DMS 273 treated with DMSO at 0.1 percent for 48 hours (cell line): ENCODE data around the gene PSMA1.
"Not testable (repeated sequence)": the region's sequence is repeated elsewhere in the genome, so short reads cannot be mapped to it uniquely, and the experiment has no call there.

ENCODE experiments used
- DNase-seq: peaks from one replicate; lab custom pipeline; 2025; lab: John Stamatoyannopoulos, UW

The PSMA1 gene

GRCh38 chr11:14519917-14520746 lies at the start of gene PSMA1:
Gene PSMA1, minus strand, starts transcription at chr11:14520386. Its CDS starts 87 bp downstream, at chr11:14520299.
- DNase-seq: peak; percentile 82

GRCh38 chr11:14569516-14569915 lies 49.3 kb upstream of the PSMA1 start:
- not testable (repeated sequence) for DNase-seq

DNA sequence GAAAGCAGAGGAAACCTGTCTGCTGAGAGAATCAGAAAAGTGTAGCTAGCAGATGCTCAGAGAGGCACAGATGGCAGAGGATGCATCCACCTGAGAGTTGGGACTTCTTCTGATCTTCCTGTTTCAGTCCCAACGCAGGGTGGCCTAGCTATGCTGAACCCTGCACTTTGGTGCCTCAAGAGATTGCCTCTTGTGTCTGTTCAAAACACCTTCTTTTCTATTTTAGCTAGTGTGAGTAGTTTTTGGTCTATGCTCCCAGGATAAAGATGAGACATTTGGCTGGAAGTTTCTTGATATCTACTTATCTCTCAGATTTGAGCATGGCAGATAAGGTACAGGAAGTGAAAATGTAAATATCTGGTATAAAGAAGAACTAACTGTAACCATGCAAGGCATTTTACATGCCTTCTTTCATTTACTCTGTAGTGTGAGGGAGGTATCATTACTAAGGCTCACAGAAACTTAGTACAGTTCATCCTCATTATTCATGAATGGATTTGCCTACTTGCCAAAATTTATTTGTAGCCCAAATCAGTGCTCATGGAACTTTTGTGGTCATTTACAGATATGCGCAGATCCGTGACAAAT lies 47.0 kb upstream of the PSMA1 start:
- no peak for DNase-seq

DNA sequence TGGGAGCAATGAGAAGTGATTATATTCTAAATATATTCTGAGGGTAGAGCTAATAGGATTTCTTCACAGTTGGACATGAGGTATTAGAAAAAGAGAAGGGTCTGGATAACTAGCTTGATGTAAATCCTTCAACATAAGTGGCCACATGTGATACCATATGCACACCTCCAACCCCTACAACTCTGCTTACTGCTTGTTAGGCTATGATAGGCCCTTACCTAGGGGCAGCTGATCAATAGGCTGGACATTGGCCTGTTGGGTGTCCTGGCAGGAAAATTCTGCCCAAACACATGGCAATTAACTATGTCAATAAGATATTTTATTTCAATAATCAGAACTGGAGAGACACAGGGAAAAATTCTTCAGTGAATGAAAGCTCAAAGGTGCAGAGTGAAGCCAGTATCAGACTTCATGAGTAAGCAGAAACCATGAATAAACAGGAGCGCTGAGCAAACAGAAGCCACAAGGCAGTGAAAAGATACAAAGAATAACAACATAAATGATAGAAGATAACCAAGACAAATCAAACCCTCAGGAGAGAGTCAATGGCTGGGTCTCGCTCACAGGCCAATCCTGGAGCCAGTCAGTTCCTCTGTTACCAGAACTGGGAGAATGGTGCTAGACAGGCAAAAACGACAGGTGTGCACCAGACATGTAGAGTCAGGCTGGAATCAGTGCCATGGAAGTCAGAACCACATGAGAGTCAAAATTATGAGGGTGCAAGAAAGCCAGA lies 46.3 kb upstream of the PSMA1 start:
- DNase-seq: no peak

DNA sequence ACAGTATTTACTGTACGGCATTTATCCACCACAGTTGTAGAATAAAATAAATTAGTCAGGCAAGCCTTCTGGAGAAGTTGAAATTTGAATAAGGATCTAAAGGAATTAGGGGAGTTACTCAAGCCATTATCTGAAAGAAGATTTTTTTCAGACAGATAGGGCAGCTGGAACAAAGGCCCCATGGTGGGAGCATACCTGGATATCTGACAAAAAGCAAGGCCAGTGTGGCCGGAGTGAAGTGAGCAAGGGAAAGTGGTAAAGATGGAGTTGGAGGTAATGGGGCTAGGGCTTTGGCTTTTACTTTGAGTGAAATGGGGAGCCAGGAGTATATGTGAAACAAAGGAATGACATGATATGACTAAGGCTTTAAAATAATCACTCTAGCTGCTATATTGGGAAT lies 45.7 kb upstream of the PSMA1 start:
- DNase-seq: no peak

DNA sequence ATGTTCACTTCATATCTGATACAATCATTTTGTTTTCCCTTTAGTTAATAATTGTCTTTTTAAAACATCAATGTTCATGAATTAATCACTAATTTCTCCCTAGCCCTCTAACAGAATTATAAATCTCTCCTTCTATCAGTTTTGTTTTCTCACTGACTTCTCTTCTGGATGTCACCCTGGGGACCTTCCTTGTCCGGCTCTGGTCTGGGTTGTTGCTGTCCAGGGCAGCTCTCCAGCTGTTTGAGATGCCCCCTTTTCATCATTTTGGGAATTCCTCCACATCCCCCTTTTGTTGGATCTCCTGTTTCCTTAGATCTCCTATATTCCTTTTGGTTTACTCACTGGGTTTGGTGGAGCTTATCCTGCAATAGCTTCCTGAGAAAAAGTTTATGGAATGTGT lies 35.6 kb upstream of the PSMA1 start:
- DNase-seq: no peak

DNA sequence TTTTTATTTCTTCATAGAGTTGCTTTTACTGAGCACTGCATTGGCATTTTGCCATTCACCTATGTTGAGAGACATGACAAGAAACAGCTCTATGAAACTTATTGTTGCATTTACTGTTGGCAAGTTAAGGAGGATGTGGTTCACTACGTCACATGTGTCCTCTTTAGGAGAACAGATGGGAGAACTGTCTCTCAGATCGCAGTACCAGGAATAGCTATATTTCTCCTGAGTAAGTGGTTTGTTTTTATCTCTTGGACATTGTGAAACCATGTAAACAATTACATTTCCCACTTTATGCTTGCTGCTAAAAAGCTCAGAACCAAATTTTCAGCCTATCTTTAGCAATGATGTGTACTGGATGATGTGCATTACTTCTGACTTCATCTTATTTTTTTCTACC lies 34.8 kb upstream of the PSMA1 start:
- DNase-seq: no peak

DNA sequence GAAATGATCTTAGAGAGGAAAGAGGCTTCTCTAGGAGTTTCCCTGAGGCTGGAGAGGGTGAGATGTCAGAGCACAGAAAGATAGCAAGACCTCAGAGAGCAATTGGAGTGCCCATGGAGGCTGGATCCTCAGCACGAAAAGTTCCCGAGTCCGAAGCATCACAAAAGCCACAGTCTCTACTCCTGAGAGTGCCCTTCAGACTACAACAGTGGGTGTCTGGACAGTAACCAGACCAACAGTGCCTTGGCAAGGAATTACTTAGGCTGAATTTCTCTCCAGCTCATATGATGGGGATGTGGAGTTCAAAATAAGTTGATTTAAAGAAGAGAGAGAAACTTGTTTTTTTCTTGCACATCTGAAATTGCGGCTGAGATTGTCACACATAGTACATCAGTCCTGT lies 31.9 kb upstream of the PSMA1 start:
- no peak for DNase-seq

DNA sequence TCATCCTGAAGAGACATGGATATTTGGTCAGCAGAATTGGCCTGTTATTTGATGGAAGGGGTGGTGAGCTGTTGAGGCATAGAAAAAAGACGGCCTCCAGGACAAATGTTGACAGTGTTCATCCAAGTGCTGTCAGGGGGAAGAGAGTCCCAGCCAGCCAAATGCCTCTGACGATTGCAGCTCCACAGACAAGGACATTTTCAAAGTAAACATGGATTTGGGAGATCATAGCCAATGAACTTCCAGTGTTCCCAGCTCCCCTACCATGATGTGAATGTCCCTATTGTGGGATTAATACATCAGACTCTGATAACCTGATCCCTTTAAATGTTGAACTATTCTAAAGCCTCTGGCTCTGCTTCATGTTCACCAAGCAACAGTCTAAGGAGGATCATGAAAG lies 31.2 kb upstream of the PSMA1 start:
- no peak for DNase-seq

- DNase-seq: no peak
Measured at GRCh38 chr11:14549891-14550290, 29.7 kb upstream of the PSMA1 start.

DNA sequence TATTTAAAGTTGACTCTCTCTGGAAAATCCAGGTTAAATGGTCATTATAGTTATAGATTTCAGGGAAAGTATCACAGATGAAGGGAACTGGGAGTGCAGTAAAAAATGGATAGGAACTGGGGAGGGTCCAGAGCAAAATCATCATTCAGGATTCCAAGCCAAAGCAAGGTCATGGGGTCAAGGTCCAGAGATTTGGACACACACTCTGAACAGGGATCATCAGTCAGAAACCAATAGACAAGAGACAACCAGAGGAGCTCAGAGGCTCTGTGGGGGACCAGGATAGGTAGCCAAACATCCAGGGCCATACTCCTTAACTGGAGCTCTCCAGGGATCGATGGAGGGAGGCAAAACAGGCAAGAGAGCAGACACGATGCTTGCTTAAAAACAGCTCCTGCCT lies 27.3 kb upstream of the PSMA1 start:
- DNase-seq: no peak

- DNase-seq: no peak
Measured at GRCh38 chr11:14546672-14547071, 26.5 kb upstream of the PSMA1 start.

DNA sequence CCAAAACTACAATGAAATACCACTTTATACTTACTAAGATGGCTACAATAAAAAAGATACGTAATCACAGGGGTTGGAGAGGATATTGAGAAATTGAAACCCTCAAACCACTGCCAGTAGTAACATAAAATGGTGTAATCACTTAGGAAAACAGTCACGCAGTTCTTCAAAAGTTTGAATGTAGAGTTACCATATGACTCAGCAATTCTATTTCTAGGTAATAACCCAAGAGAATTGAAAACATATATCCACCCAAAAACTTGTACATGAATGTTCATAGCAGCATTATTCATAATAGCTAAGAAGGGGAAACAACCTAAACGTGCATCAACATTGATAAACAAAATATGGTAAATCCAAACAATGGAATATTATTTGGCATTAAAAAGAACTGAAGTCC lies 24.4 kb upstream of the PSMA1 start:
- no peak for DNase-seq

DNA sequence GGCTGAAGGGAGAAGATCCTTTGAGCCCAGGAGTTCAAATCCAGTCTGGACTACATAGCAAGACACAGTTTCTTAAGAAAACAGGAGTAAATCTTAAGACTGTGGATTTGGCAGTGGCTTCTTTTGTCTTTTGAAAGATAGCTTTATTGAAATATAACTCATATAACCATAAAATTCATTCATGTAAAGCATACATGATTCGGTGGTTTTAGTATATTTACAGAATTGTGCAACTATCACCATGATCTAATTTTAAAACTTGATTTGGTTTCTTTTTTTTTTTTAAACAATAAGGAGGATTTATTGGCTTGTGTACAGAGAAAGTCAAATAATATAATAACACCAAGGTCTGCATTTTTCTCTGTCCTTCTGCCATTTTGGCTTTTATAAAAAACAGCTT lies 23.1 kb upstream of the PSMA1 start:
- DNase-seq: no peak

GRCh38 chr11:14542324-14542723 lies 22.1 kb upstream of the PSMA1 start:
- DNase-seq: no peak

DNA sequence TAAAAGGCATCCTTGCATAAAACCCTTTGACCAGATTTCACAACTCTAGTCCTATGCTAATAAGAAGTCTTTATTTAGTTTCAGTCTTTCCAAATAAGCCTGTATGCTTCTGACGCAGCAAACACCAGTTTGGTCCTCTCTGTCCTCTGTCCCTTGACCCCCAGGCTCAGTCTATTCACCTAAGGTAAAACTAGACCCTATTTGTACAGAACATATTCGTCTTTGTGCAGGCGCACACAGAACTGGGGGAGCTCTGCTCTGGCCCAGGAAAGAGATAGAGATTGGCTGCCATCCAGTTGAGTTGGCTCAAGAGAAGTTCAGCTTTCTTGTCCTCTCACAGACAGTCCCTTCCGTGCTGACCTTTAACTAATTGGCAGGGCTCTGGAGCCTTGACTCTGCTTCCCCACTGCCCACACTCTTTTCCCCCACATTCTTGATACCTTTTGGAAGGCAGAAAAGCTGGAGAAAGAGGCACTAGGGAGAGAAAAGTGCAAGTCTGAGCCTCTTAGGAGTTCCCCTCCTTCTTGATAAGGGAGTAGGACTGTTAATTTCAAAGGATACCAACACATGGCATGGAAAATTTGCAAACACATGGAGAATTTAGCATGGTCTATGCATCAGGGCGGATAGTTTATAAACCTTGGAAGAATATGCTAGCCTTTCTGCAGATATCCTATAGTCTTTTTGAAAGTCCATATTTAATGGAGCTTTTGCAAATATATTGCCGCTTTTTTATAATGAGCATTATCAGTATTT lies 21.2 kb upstream of the PSMA1 start:
- no peak for DNase-seq

- DNase-seq: no peak
Measured at GRCh38 chr11:14539982-14540421, 19.8 kb upstream of the PSMA1 start.

GRCh38 chr11:14538926-14539554 lies 18.9 kb upstream of the PSMA1 start:
- DNase-seq: no peak

GRCh38 chr11:14538271-14538925 lies 18.2 kb upstream of the PSMA1 start:
- peak; percentile 24 for DNase-seq

GRCh38 chr11:14537134-14537599 lies 17.0 kb upstream of the PSMA1 start:
- DNase-seq: peak; percentile 11

DNA sequence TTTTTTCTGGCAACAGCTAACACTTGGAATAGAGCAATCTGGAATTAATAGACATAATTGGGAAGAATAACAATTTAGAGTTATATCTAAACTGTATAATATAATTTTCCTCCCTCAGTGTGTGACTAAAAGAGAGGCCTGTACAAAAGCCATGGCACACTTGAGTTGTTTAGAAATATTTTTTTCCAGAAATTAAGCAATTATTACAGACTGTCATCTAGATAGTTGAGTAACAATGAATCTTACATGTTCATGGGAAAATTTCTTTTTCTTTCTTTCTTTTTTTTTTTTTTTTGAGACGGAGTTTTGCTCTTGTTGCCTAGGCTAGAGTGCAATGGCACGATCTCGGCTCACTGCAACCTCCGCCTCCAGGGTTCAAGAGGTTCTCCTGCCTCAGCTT lies 15.0 kb upstream of the PSMA1 start:
- DNase-seq: not testable (repeated sequence)
